ENCODE data around the gene LRRC8C. TPM values are rescaled to one million over a fixed set of nuclear protein-coding genes. Genes with fewer than 3 reads are reported as not detected.

The LRRC8C gene
- total and polyA plus RNA-seq, 11 donors: 3.2 to 16.3 (median 9.2) TPM

DNA sequence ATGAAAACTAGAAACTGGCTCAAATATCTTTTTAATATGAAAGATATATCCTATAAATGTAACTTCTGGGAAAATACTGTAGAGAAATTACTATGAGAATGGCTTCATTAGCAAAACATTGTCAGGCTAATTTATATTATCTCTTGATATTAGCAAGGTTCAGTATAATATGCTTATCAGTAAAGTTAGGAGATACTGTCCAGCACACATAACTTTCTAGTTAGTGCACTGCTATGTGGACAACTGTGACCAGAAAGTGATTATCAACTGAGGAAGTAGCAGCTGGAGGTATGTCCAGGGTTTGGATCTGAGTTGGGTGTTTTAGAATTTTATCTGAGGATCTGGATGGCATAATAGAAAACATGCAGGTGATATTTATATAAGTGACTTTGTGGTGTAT, 7.5 kb downstream of the LRRC8C start:
- Histone ChIP-seq H3K27me3 (no peaks in the 10 kb centered on the region), H3K36me3 (no peaks in the 10 kb centered on the region), H3K27ac (no peak overlapping the region), H3K4me3 (no peak overlapping the region), H3K9me3 (peaks cover 0 to 8% (median 0%) of the 10 kb centered on the region in 12 donors), H3K4me1 (peaks cover 0 to 69% (median 26%) of the 10 kb centered on the region in 12 donors)
- no peak for DNase-seq
- intact Hi-C loops (cut with DNase I): loop anchor here in 2 of 10 donors (5.0 kb wide), 2 partner anchors 52 to 67 kb away; no protein-coding TSS in a partner anchor
- ATAC-seq: no peak
- TF ChIP-seq, protein P1, sequence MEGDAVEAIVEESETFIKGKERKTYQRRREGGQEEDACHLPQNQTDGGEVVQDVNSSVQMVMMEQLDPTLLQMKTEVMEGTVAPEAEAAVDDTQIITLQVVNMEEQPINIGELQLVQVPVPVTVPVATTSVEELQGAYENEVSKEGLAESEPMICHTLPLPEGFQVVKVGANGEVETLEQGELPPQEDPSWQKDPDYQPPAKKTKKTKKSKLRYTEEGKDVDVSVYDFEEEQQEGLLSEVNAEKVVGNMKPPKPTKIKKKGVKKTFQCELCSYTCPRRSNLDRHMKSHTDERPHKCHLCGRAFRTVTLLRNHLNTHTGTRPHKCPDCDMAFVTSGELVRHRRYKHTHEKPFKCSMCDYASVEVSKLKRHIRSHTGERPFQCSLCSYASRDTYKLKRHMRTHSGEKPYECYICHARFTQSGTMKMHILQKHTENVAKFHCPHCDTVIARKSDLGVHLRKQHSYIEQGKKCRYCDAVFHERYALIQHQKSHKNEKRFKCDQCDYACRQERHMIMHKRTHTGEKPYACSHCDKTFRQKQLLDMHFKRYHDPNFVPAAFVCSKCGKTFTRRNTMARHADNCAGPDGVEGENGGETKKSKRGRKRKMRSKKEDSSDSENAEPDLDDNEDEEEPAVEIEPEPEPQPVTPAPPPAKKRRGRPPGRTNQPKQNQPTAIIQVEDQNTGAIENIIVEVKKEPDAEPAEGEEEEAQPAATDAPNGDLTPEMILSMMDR (IDR thresholded peaks at IDR 0.05): no peak
- no peak for TF ChIP-seq POLR2A (IDR thresholded peaks at IDR 0.05)

DNA sequence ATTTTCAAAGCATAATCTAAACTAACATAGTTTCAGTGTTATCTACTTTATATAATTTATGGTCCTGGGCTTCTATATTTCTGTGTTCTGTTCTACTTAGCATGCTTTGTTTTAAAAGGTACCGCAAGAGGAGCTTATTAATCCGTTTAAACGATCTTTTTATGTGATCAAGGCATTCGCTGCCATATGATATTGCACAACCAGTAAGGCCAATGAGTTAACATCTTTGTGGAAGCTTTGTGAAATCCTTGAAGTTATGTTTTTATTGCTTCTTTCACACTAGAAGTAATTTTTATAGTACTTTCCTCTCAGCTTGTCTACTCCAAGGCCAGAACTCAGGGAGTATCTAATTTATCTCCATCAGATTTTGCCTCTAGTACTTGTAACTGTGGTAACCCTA, 8.9 kb downstream of the LRRC8C start:
- no peak for ATAC-seq
- Histone ChIP-seq H3K9me3 (peaks cover 0 to 21% (median 7%) of the 10 kb centered on the region in 12 donors), H3K4me1 (peaks cover 0 to 56% (median 22%) of the 10 kb centered on the region in 12 donors), H3K36me3 (no peaks in the 10 kb centered on the region), H3K4me3 (no peak overlapping the region), H3K27ac (no peak overlapping the region), H3K27me3 (no peaks in the 10 kb centered on the region)
- intact Hi-C loops (cut with DNase I): loop anchor here in 2 of 10 donors (5.0 kb wide), 2 partner anchors 51 to 66 kb away; no protein-coding TSS in a partner anchor
- 86 to 95% (median 87%) methylated on average over 4 of the region's 4 CpGs for WGBS, 4 donors
- no peak for DNase-seq
- TF ChIP-seq, protein P1 (IDR thresholded peaks at IDR 0.05): no peak
- TF ChIP-seq POLR2A (IDR thresholded peaks at IDR 0.05): no peak

DNA sequence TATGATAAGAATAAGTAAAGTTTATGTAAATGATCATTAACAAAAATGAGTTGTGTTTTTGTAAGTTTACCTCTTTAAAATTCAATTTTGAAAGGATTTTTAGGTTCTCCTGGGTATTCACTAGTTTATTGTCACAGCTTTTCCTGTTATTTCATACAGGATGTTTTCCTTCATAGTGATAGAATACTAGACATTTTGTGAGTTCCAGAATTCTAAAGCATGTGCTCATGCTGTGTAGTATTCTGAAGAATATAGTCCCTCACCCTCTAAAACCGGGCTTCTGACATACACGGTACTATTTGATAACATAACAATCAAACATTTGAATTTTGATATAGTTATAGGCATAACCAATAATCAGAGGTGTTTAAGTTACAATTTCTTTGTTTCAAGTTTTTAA, 10.7 kb downstream of the LRRC8C start:
- no peak for DNase-seq
- peak overlapping the region in 2 of 12 donors; percentile 23 to 37 for H3K27ac ChIP-seq
- no peaks in the 10 kb centered on the region for H3K36me3 ChIP-seq
- intact Hi-C loops (cut with DNase I): loop anchor here in 2 of 10 donors (5.0 kb wide), 2 partner anchors 49 to 64 kb away; no protein-coding TSS in a partner anchor
- peaks cover 0 to 25% (median 7%) of the 10 kb centered on the region in 12 donors for H3K9me3 ChIP-seq
- no peak overlapping the region for H3K4me3 ChIP-seq
- peaks cover 0 to 46% (median 15%) of the 10 kb centered on the region in 12 donors for H3K4me1 ChIP-seq
- no peaks in the 10 kb centered on the region for H3K27me3 ChIP-seq
- WGBS, 4 donors: 55 to 66% (median 60%) methylated on average over 2 of the region's 2 CpGs
- TF ChIP-seq POLR2A (IDR thresholded peaks at IDR 0.05): no peak
- TF ChIP-seq, protein P1 (IDR thresholded peaks at IDR 0.05): no peak
- ATAC-seq: peak in 1 of 4 donors; percentile 30

GRCh38 chr1:89644119-89644814, 11.3 kb downstream of the LRRC8C start:
- 71 to 84% (median 78%) methylated on average over 9 of the region's 9 CpGs for WGBS, 4 donors
- no peak for TF ChIP-seq POLR2A (IDR thresholded peaks at IDR 0.05)
- TF ChIP-seq, protein P1 (IDR thresholded peaks at IDR 0.05): no peak
- Histone ChIP-seq H3K4me1 (peaks cover 0 to 46% (median 19%) of the 10 kb centered on the region in 12 donors), H3K4me3 (no peak overlapping the region), H3K27me3 (no peaks in the 10 kb centered on the region), H3K36me3 (no peaks in the 10 kb centered on the region), H3K27ac (peak overlapping the region in 1 of 12 donors; percentile 21), H3K9me3 (peaks cover 0 to 25% (median 7%) of the 10 kb centered on the region in 12 donors)
- DNase-seq: no peak
- no peak for ATAC-seq
- intact Hi-C loops (cut with DNase I): loop anchor here in 2 of 10 donors (5.0 kb wide), 2 partner anchors 48 to 63 kb away; no protein-coding TSS in a partner anchor

Data from heart left ventricle (tissue), 16 donors.